DND-41 (cell line): ENCODE measurements around the gene DOCK3.

ENCODE experiments used
- CTCF ChIP-seq: IDR thresholded peaks from 2 replicates; pipeline ENCODE4 v1.5.1; 2012; ENCODE audit warnings: borderline replicate concordance, low read length, moderate library complexity, mild to moderate bottlenecking; ENCODE audit not compliant: poor library complexity, severe bottlenecking; ENCODE audit errors: extremely low read depth
- EZH2 ChIP-seq: IDR thresholded peaks from 3 replicates; pipeline ENCODE4 v1.6.1; 2012; ENCODE audit warnings: borderline replicate concordance, low read depth, mild to moderate bottlenecking, moderate library complexity, low read length, inconsistent platforms; ENCODE audit not compliant: severe bottlenecking

GRCh38 chr3:51386852-51387229, 712.1 kb downstream of the DOCK3 start:
- TF ChIP-seq CTCF, result no peak
- TF ChIP-seq EZH2, result no peak
